ENCODE data around the gene TMEM154. TPM values are rescaled to one million over a fixed set of nuclear protein-coding genes. Genes with fewer than 3 reads are reported as not detected.

The TMEM154 gene
- total and polyA plus RNA-seq, 10 of the 15 experiments (the other 5 are each of a cell fraction or from before 2014, with no cell fraction given) = 5.1 to 41.4 (median 18.2) TPM

DNA sequence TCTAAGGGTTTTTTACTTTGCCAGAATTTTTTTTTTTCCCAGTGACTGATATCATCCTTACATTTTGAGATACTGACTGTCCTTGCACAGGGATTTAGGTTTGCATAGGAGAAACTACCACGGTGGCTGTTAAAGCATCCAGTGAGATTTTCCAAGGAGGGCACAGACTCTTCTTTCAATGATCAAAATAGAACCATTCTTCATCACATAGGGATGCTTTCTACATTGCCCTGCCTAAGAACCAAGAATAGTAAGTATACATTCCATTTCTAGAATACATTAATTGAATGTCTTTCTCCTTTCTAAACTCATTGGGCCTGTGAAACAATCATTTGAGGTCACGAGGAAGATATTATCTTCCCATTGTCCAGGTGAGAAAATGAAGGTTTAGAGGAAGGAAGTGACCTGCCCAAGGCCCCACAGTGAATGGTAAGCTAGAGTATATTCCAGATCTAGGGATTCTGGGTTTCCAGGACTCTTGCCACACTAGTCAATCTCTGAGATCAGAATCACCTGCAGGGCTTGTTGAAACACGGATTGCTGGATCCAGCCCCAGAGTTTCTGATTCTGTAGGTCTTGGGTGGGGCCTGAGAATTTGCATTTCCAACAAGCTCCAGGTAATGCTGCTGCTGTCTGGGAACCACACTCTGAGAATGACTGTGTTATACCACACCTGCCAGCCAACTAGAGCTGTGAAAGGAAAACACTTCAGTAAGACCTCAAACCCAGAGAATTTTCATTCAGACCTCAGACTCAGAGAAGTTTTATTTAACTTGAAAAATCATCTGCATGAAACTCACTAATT is 17.7 kb upstream of the TMEM154 start (continued):
- peak; percentile 66; the same call in 1 of the 3 replicates for TF ChIP-seq POU2F2 (IDR thresholded peaks at IDR 0.05; ENCODE audit: borderline replicate concordance, low read depth, low read length)
- TF ChIP-seq BHLHE40 (IDR thresholded peaks at IDR 0.05; ENCODE audit: borderline replicate concordance in 1 of 2, low read depth in 2 of 2, low read length in 1 of 2) = no peak
- TF ChIP-seq SIX5 (IDR thresholded peaks at IDR 0.05; ENCODE audit: low read depth, low read length, severe bottlenecking) = no peak
- TF ChIP-seq PML (IDR thresholded peaks at IDR 0.05; ENCODE audit: low read length) = no peak
- no peak for TF ChIP-seq RBBP5 (conservative IDR thresholded peaks at IDR 0.05)
- TF ChIP-seq, protein P1, sequence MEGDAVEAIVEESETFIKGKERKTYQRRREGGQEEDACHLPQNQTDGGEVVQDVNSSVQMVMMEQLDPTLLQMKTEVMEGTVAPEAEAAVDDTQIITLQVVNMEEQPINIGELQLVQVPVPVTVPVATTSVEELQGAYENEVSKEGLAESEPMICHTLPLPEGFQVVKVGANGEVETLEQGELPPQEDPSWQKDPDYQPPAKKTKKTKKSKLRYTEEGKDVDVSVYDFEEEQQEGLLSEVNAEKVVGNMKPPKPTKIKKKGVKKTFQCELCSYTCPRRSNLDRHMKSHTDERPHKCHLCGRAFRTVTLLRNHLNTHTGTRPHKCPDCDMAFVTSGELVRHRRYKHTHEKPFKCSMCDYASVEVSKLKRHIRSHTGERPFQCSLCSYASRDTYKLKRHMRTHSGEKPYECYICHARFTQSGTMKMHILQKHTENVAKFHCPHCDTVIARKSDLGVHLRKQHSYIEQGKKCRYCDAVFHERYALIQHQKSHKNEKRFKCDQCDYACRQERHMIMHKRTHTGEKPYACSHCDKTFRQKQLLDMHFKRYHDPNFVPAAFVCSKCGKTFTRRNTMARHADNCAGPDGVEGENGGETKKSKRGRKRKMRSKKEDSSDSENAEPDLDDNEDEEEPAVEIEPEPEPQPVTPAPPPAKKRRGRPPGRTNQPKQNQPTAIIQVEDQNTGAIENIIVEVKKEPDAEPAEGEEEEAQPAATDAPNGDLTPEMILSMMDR (IDR thresholded peaks at IDR 0.05 in 2 of 3, conservative IDR thresholded peaks at IDR 0.05 in 1 of 3; ENCODE audit: control insufficient read depth in 2 of 3, extremely low read depth in 1 of 3, insufficient read depth in 1 of 3, low read depth in 3 of 3, low read length in 3 of 3) = no peak
- TF ChIP-seq, protein P2, sequence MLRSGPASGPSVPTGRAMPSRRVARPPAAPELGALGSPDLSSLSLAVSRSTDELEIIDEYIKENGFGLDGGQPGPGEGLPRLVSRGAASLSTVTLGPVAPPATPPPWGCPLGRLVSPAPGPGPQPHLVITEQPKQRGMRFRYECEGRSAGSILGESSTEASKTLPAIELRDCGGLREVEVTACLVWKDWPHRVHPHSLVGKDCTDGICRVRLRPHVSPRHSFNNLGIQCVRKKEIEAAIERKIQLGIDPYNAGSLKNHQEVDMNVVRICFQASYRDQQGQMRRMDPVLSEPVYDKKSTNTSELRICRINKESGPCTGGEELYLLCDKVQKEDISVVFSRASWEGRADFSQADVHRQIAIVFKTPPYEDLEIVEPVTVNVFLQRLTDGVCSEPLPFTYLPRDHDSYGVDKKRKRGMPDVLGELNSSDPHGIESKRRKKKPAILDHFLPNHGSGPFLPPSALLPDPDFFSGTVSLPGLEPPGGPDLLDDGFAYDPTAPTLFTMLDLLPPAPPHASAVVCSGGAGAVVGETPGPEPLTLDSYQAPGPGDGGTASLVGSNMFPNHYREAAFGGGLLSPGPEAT (IDR thresholded peaks at IDR 0.05; ENCODE audit: low read depth) = peak; percentile 40
- TF ChIP-seq, protein P3, sequence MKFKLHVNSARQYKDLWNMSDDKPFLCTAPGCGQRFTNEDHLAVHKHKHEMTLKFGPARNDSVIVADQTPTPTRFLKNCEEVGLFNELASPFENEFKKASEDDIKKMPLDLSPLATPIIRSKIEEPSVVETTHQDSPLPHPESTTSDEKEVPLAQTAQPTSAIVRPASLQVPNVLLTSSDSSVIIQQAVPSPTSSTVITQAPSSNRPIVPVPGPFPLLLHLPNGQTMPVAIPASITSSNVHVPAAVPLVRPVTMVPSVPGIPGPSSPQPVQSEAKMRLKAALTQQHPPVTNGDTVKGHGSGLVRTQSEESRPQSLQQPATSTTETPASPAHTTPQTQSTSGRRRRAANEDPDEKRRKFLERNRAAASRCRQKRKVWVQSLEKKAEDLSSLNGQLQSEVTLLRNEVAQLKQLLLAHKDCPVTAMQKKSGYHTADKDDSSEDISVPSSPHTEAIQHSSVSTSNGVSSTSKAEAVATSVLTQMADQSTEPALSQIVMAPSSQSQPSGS (IDR thresholded peaks at IDR 0.05; ENCODE audit: low read length) = no peak
- no peak for TF ChIP-seq CHD4 (IDR thresholded peaks at IDR 0.05)
- no peak for TF ChIP-seq JUND (IDR thresholded peaks at IDR 0.05; ENCODE audit: low read depth, low read length)
- TF ChIP-seq FOS (IDR thresholded peaks at IDR 0.05; ENCODE audit: borderline replicate concordance, extremely low read depth, insufficient read length) = no peak
- TF ChIP-seq CREB1 (IDR thresholded peaks at IDR 0.05; ENCODE audit: low read depth) = no peak
- no peak for TF ChIP-seq E2F4 (IDR thresholded peaks at IDR 0.05; ENCODE audit: low read depth, low read length)
- TF ChIP-seq IKZF2 (IDR thresholded peaks at IDR 0.05) = peak in 1 of 2 experiments; percentile 25; a peak in 3 of 4 replicates
- TF ChIP-seq ZBTB4 (CRISPR knock-in tag; IDR thresholded peaks at IDR 0.05) = no peak
- TF ChIP-seq ZNF274 (IDR thresholded peaks at IDR 0.05; ENCODE audit: insufficient read depth, insufficient read length) = no peak
- peak; percentile 69; the same call in 1 of the 2 replicates for TF ChIP-seq SMARCA5 (IDR thresholded peaks at IDR 0.05)
- TF ChIP-seq GATAD2B (conservative IDR thresholded peaks at IDR 0.05; ENCODE audit: low read depth) = no peak; the same call in 1 of the 2 replicates
